Central memory CD8-positive, alpha-beta T cell (primary cell): ENCODE data around the gene MYB.
"Not testable (repeated sequence)": the region's sequence is repeated elsewhere in the genome, so short reads cannot be mapped to it uniquely, and the experiment has no call there.

Source experiments
- ATAC-seq: fragments of 150-1000 bp; cut with Tn5 transposase; replicated peaks from 2 replicates; pipeline ENCODE4 v1.10.0; 2022; ENCODE audit warnings: mild to moderate bottlenecking, moderate FRiP score, moderate number of reproducible peaks; ENCODE audit not compliant: poor library complexity, severe bottlenecking; ENCODE audit errors: extremely low read depth
- DNase-seq, 2 donors: peaks; one replicate each; pipeline ENCODE4 v3.0.0; 2021; ENCODE audit warnings: low spot score in 2 of 2
- H3K27ac Mint-ChIP-seq: one replicate; pipeline ENCODE4 v1.8.0; 2022; ENCODE audit warnings: low read depth, mild to moderate bottlenecking, moderate library complexity, mixed read lengths
- H3K27me3 Mint-ChIP-seq: one replicate; pipeline ENCODE4 v1.8.0; 2022; ENCODE audit warnings: mixed read lengths
- H3K36me3 Mint-ChIP-seq: one replicate; pipeline ENCODE4 v1.8.0; 2022; ENCODE audit warnings: mild to moderate bottlenecking, moderate library complexity, mixed read lengths; ENCODE audit not compliant: insufficient read depth
- H3K4me1 Mint-ChIP-seq: one replicate; pipeline ENCODE4 v1.8.0; 2022; ENCODE audit warnings: mixed read lengths
- H3K4me3 Mint-ChIP-seq: one replicate; pipeline ENCODE4 v1.8.0; 2022; ENCODE audit warnings: mild to moderate bottlenecking, moderate library complexity, mixed read lengths
- H3K9me3 Mint-ChIP-seq: one replicate; pipeline ENCODE4 v1.8.0; 2022; ENCODE audit warnings: mixed read lengths

MYB gene

DNA sequence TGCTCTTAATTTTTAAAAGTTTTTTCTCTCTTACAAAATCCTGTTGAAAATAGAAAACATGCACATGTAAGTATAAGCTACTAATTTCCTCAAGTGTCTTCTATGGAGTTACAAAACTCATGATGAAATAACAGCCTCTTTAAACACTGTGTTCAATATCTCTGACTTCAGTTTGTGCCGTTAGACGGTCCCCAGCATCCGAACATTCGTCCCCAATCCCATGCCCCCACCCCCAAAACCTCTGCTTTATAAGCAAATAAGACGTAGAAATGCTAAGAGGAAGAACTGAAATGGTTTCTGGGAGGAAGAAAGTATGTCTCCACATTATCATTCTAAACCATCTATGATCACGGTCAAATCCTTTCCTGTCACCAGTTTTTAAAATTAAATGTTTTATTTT is 31.7 kb upstream of the MYB start:
- Mint-ChIP-seq H3K4me1 (peaks cover 12% of the 10 kb centered on the region), H3K36me3 (peaks cover 2% of the 10 kb centered on the region), H3K27me3 (no peaks in the 10 kb centered on the region), H3K4me3 (no peak overlapping the region), H3K27ac (no peak overlapping the region), H3K9me3 (no peaks in the 10 kb centered on the region)
- no peak for ATAC-seq
- DNase-seq, result no peak

DNA sequence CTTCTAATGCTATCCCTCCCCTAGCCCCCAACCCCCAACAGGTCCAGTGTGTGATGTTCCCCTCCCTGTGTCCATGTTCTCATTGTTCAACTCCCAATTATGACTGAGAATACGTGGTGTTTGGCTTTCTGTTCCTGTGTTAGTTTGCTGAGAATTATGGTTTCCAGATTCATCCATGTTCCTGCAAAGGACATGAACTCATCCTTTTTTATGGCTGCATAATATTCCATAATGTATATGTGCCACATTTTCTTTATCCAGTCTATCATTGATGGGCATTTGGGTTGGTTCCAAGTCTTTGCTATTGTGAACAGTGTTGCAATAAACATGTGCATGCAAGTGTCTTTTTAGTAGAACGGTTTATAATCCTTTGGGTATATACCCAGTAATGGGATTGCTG is 30.6 kb upstream of the MYB start:
- H3K27me3 Mint-ChIP-seq, H3K4me3 Mint-ChIP-seq, H3K9me3 Mint-ChIP-seq, H3K4me1 Mint-ChIP-seq, H3K27ac Mint-ChIP-seq, ATAC-seq, H3K36me3 Mint-ChIP-seq, DNase-seq: not testable (repeated sequence)

DNA sequence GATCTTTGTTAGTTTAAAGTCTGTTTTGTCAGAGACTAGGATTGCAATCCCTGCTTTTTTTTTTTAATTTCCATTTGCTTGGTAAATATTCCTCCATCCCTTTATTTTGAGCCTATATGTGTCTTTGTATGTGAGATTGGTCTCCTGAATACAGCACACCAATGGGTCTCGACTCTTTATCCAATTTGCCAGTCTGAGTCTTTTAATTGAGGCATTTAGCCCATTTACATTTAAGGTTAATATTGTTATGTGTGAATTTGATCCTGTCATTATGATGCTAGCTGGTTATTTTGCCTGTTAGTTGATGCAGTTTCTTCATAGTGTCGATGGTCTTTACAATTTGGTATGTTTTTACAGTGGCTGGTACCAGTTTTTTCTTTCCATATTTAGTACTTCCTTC is 27.0 kb upstream of the MYB start:
- not testable (repeated sequence) for H3K27ac Mint-ChIP-seq, H3K27me3 Mint-ChIP-seq, ATAC-seq, DNase-seq, H3K36me3 Mint-ChIP-seq, H3K4me3 Mint-ChIP-seq, H3K4me1 Mint-ChIP-seq, H3K9me3 Mint-ChIP-seq

DNA sequence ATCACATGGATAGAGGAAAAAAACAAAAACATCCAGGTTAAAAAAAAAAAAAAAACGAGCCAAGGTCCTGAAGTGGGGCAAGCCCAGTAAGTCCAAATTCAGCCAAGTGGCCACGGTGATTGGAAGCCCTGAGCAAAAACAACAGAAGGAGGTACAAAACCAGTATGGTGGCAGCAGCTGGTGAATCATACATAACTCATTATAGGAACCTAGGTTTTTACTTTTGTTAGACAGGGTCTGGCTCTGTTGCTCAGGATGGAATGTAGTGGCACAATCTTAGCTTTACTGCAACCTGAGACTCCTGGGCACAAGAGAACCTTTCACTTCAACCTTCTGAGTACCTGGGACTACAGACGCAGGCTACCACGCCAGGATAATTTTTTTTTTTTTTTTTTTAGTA is 22.7 kb upstream of the MYB start:
- no peaks in the 10 kb centered on the region for H3K9me3 Mint-ChIP-seq
- no peak overlapping the region for H3K27ac Mint-ChIP-seq
- H3K36me3 Mint-ChIP-seq, result no peaks in the 10 kb centered on the region
- peaks cover 29% of the 10 kb centered on the region for H3K27me3 Mint-ChIP-seq
- H3K4me3 Mint-ChIP-seq, result no peak overlapping the region
- no peak for DNase-seq
- no peak for ATAC-seq
- peaks cover 12% of the 10 kb centered on the region for H3K4me1 Mint-ChIP-seq

DNA sequence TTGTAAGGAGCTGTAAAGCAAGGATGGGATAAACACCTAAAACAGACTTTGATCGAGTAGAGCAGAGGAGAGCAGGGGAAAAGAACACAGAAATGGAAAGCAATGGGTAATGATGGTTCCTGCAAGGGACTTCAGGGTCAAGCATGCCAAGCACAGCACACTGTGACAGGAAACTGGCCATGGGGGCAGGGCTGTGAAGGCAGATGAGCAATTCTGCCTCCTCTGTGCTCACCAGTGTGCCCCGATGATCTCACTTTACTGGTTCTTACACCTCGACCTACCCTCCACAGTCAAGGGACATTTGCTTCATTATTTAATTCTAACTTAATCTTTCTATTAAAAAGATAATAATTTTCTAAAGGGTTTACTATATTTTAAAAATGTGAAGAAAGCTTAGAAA is 21.6 kb upstream of the MYB start:
- H3K36me3 Mint-ChIP-seq, result no peaks in the 10 kb centered on the region
- H3K27me3 Mint-ChIP-seq, result peaks cover 29% of the 10 kb centered on the region
- no peak overlapping the region for H3K27ac Mint-ChIP-seq
- DNase-seq (no peak), ATAC-seq (no peak)
- no peak overlapping the region for H3K4me3 Mint-ChIP-seq
- H3K9me3 Mint-ChIP-seq, result no peaks in the 10 kb centered on the region
- peaks cover 12% of the 10 kb centered on the region for H3K4me1 Mint-ChIP-seq

DNA sequence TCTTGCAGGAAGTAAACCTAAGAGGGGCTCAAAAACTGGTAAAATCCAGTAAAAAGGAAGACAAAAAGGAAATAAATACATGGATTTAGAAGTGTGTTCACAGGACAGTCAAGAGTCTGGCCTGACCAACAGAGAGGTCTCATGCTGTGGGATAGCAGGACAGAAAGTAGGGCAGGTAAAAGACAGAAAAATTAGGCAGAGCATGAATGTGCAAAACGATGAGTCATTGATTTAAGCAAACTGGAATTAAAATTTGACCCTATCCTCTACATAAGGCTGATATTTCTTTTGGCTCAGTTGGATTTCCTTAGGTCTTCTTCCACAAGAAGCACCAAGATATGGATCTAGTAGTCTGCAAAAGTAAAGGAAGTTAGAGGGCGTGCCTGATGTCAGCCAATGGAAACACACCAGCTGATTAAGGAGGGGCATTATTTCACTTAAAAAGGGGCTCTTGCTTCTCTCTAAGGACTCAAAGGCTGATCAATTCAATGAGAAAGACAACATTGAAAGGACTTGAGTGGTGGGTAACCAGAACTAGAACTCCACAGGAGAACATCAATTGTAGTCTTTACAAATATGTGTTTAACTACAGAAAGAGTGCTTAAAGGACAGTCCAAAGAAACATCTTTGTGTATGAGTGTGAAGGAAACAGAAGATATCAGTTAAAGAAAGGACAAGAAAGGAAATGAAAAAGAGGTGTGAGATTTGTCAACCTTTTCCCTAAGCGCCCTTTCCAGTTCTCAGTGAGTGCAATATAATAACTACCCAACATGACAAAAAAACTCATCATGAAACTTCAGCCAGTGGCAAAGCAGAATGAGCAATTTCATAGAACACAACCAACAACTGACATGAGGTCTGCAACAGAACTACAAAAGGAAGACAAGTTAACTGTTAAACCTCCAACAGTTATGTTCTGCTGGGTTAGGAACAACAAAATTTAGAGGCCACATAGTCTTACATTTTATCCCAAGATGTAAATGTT is 19.4 kb upstream of the MYB start:
- no peak for DNase-seq
- Mint-ChIP-seq H3K9me3 (no peaks in the 10 kb centered on the region), H3K4me3 (no peak overlapping the region), H3K27ac (no peak overlapping the region), H3K36me3 (no peaks in the 10 kb centered on the region), H3K27me3 (peaks cover 29% of the 10 kb centered on the region), H3K4me1 (peaks cover 12% of the 10 kb centered on the region)
- no peak for ATAC-seq

DNA sequence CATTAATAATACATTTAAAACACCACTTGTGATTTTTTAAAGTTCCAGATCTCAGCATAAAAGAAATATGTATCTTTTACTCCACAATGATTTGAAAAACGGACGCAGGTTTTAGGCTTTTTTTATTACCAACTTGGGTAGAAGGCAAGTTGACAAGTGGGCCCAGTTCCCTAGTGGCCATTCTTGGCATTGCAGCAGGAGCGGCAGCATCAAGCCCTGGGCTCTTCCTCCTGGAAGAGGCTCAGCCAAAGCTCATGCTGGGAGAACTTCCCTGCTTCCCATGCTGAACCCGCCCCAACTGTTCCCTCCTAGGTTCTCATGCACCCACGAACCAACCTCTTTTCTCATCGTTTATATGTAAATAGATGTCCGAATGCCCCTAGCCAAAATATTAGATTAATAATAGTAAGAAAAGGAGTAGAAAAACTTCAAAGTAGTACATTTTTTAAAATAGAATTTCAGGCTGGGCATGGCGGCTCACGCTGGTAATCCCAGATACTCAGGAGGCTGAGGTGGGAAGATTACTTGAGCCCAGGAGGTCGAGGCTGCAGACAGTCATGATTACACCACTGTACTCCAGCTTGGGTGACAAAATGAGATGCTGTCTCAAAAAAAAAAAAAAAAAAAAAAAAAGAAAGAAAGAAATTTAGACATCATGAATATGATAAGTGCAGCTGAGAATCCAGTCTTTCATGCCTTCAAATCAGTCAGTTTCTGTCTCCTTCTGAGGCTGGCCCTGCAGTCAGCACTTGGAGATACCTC is 18.2 kb upstream of the MYB start:
- Mint-ChIP-seq H3K27me3 (peaks cover 23% of the 10 kb centered on the region), H3K4me3 (no peak overlapping the region), H3K27ac (no peak overlapping the region), H3K36me3 (no peaks in the 10 kb centered on the region), H3K9me3 (no peaks in the 10 kb centered on the region), H3K4me1 (peaks cover 12% of the 10 kb centered on the region)
- ATAC-seq, result no peak
- peak in 1 of 2 donors; percentile 29 for DNase-seq

DNA sequence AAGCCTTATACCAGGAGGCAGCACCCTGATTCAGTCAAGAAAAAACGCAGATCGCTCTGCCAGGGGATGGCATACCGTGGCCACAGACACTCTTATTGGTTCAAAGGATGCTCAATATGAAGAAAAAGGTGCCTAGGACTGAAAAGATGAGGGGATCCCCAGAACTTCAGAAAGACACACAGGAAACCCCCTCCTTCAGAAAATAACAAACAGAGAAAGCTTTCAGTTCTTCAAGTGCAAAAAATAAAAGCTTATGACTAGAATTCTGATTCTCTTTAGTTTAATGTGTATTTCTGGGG is 17.7 kb upstream of the MYB start:
- DNase-seq (peak in 1 of 2 donors; percentile 47), ATAC-seq (peak; percentile 95)
- Mint-ChIP-seq H3K36me3 (no peaks in the 10 kb centered on the region), H3K27ac (no peak overlapping the region), H3K27me3 (peaks cover 20% of the 10 kb centered on the region), H3K9me3 (no peaks in the 10 kb centered on the region), H3K4me1 (peaks cover 12% of the 10 kb centered on the region), H3K4me3 (no peak overlapping the region)

DNA sequence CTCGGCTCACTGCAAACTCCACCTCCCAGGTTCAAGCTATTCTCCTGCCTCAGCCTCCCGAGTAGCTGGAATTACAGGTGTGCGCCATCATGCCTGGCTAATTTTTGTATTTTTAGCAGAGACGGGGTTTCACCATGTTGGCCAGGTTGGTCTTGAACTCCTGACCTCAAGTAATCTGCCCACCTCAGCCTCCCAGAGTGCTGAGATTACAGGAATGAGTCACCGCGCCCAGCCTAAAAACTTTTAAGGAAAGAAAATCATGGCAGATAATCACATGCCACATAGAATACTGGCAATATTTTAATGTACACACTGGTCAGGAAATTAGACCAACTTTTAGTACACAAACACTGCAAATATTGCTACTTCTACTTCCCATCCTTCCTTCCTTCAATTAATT is 16.7 kb upstream of the MYB start:
- not testable (repeated sequence) for H3K4me1 Mint-ChIP-seq, H3K9me3 Mint-ChIP-seq, H3K36me3 Mint-ChIP-seq, ATAC-seq, H3K4me3 Mint-ChIP-seq, DNase-seq, H3K27ac Mint-ChIP-seq
- peaks cover 20% of the 10 kb centered on the region for H3K27me3 Mint-ChIP-seq

DNA sequence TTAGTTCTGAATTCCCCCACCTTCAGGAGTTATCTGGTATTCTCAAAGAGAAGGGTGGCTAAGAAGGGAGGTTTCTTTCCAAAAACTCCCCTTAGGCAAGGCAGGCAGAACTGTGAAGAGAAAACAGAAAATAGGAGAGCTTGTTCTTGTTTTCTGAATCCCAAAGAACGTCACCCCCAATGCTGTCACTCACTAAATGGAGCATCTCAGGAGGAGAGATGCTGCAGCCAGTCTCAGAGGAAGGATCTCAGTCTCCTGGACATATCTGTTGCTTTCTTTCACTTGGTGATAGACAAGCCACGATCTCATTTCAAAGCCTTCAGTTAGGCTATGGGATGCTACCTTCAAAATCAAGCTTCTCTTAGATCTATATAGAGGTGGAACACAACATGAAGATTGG is 16.1 kb upstream of the MYB start:
- Mint-ChIP-seq H3K27ac (no peak overlapping the region), H3K9me3 (no peaks in the 10 kb centered on the region), H3K36me3 (no peaks in the 10 kb centered on the region), H3K4me1 (peaks cover 5% of the 10 kb centered on the region), H3K27me3 (peaks cover 16% of the 10 kb centered on the region), H3K4me3 (no peak overlapping the region)
- ATAC-seq (no peak), DNase-seq (no peak)

DNA sequence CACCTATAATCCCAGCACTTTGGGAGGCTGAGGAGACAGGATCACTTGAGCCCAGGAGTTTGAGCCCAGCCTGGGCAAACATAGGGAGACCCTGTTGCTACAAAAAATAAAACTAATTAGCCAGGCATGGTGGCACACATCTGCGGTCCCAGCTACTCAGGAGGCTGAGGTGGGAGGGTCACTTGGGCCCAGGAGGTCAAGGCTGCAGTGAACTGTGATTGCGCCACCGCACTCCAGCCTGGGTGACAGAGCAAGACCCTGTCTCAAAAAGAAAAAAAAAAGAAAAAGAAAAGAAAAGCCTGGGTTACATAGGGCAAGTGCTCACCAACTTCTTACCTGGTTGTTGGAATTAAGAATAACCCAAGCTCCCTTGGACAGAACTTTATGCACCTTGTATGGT is 14.6 kb upstream of the MYB start:
- Mint-ChIP-seq H3K4me1 (peaks cover 5% of the 10 kb centered on the region), H3K9me3 (no peaks in the 10 kb centered on the region), H3K36me3 (no peaks in the 10 kb centered on the region), H3K4me3 (no peak overlapping the region), H3K27ac (no peak overlapping the region), H3K27me3 (peaks cover 2% of the 10 kb centered on the region)
- ATAC-seq, result no peak
- DNase-seq, result no peak

DNA sequence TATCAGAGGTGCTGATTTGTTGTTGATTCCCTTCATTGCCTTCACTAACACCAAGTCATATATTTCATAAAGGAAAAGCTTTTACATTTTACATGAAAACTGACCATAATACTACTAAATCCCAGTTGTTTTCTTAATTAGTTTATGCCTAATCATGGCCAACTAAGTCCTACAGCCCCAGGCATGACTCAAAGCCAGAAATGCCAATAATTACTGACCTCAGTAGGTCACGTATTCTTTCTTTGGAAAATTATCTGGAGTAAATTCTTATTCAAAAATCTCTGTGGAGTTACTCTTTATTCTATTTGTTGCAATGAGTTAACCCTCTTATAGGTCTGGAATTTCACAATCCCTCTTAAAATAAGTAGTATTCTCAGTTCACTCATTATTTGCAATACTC is 13.5 kb upstream of the MYB start:
- no peak overlapping the region for H3K4me3 Mint-ChIP-seq
- H3K27ac Mint-ChIP-seq, result no peak overlapping the region
- H3K36me3 Mint-ChIP-seq, result no peaks in the 10 kb centered on the region
- no peak for DNase-seq
- no peaks in the 10 kb centered on the region for H3K9me3 Mint-ChIP-seq
- no peaks in the 10 kb centered on the region for H3K4me1 Mint-ChIP-seq
- H3K27me3 Mint-ChIP-seq, result no peaks in the 10 kb centered on the region
- ATAC-seq, result no peak

DNA sequence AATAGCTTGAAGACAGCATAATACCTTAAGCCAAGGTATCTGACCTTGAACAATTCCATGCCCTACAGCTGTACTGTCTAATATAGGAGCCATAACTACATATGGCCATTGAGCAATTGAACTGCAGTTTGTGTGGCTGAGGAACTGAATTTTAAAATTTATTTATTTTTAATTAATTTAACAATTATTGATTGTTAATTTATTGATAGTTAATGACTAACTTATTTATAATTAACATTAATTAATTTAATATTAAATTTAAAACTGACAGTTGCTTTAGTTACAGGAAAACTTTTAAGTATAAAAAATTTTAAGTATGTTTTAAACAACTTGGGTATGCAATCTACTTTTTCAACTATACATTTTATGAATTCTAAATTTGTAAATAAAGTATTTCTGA is 12.3 kb upstream of the MYB start:
- Mint-ChIP-seq H3K27me3 (no peaks in the 10 kb centered on the region), H3K27ac (no peak overlapping the region)

More for the DNA sequence above, 12.3 kb upstream of the MYB start:
- DNase-seq, result no peak
- Mint-ChIP-seq H3K4me1 (no peaks in the 10 kb centered on the region), H3K4me3 (no peak overlapping the region), H3K36me3 (peaks cover 2% of the 10 kb centered on the region), H3K9me3 (no peaks in the 10 kb centered on the region)
- ATAC-seq, result no peak
